GM21515 (cell line): ENCODE data around the gene NR1D2.

ENCODE experiments used
- ATAC-seq: cut with Tn5 transposase; IDR thresholded peaks from one replicate; pipeline ENCODE4 v1.9.1; 2021; ENCODE audit not compliant: unreplicated experiment

NR1D2 gene

DNA sequence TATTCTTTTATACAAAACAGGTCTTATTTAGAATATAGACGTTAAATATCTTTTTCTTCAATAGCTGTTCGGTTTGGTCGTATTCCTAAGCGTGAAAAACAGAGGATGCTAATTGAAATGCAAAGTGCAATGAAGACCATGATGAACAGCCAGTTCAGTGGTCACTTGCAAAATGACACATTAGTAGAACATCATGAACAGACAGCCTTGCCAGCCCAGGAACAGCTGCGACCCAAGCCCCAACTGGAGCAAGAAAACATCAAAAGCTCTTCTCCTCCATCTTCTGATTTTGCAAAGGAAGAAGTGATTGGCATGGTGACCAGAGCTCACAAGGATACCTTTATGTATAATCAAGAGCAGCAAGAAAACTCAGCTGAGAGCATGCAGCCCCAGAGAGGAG is 16.8 kb downstream of the NR1D2 start:
- no peak for ATAC-seq

DNA sequence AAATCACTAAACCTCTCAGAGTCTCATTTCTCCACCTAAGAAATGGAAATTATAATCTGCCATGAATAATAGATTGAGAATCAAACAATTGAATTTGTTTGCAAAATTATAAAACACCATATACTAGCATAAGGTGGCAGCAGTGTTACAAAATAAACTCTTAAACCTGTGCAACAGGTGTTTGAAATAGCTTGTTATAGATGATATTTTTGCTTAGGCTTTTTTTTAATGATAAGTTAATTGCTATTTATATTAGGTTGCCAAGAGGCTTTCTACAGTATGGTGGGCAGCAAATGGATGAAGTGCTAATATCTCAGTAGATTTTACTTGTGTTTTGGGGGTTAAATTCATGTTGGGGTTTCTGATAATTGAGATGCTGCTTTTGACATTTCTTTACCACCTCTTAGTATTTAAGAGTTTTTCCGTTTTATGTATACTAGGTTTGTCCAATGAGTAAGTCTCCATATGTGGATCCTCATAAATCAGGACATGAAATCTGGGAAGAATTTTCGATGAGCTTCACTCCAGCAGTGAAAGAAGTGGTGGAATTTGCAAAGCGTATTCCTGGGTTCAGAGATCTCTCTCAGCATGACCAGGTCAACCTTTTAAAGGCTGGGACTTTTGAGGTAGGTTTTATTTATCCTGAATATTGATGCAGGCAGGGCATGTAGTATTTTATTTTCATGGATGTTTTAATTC is 19.6 kb downstream of the NR1D2 start:
- ATAC-seq = no peak

DNA sequence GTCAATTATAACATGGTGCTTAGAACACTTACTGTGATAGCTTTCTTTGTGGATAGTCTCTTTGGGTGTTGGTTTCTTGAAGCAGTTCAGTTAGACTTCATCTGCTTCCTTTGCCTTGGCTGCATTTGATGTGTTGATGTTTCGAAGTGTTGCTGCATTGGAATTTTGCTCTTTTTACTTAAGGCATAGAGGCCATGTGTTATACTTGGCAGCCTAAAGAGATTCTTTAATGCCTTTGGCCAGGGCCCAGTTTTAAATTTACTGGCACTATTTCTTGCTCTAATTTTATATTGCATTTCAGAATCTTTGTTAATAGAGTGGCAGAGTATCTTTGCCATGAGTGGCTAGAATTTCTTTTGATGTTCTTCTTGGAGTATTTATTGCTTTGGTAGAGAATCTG is 21.2 kb downstream of the NR1D2 start:
- no peak for ATAC-seq

DNA sequence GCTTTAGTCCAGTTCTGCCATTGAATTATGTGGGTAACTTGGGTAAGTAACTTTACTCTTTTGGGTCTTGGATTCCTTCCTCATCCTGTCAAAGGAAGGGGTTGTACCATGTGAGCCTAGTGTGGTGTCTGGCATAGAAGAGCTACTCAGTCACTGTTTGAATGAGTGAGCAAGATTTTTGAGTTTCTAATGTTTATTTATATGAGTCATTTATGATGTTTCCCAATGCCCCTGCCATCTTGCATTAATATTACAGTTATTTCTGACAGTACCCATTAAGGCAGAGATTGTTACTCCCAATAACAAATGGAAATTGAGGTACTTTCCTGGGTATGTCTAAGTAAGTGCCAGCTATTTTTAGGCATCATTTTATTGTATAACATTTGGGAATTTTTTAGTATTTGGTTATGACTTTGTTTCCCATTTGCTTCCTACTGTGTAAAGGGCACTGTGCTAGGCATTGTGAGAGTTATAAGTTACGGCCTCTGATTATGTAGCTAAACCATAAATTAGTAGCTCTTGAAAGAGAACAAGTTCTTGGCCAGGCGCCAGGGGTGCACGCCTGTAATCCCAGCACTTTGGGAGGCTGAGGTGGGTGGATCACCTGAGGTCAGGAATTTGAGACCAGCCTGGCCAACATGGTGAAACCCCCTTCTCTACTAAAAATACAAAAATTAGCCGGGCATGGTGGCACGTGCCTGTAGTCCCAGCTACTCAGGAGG is 23.5 kb downstream of the NR1D2 start:
- no peak for ATAC-seq

DNA sequence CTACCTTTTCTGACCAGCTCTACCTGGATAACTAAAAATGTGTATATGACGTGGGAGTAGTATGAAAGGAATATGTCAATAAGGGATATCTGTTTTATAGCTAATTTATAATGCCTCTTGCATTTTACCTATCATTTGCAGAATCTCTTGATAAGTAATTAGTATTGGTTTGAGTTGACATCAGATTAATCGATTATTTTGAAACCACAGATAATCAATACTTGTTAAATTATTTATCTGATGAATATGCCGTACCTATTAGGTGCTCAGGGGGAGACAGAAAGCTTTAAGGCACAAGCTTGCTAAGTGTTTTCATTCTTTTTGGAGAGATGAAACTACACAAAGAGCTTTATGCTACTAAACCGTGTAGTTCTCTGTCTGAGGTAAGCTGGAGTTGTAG is 24.3 kb downstream of the NR1D2 start:
- no peak for ATAC-seq

DNA sequence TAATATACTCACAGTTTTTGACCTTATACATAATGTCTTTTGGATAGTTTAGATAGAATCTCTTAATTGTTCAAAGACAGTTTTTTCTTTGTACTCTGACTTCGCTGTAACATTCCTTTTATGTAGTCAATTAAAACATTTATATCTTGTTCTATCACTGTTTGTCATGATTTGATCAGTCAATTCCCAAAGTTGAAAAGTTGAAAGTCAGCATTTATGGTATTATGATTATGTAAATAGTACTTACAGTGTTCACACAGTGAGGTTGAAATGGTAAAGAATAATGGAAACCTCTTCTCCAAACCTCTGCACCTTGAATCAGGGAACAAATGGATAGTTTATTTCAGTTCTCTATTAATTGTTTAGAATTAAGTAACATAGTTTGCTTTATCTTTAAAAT is 26.6 kb downstream of the NR1D2 start:
- no peak for ATAC-seq

DNA sequence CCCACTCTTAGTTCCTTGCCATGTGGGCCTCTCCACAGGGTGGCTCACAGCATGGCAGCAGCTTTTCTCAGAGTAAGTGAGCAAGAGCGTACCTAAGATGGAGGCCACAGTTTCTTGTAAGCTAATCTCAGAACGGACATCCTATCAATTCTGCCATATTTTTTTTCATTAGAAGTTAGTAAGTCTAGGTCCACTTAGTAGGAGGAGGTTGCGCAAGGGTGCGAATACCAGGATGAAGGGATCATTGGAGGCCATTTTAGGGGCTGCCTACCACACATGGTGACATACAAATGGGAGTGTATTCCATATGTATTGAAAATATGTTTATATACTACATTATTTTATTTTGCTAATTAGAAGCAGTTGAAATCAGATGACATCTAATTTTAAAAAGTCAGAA is 31.5 kb downstream of the NR1D2 start:
- no peak for ATAC-seq

DNA sequence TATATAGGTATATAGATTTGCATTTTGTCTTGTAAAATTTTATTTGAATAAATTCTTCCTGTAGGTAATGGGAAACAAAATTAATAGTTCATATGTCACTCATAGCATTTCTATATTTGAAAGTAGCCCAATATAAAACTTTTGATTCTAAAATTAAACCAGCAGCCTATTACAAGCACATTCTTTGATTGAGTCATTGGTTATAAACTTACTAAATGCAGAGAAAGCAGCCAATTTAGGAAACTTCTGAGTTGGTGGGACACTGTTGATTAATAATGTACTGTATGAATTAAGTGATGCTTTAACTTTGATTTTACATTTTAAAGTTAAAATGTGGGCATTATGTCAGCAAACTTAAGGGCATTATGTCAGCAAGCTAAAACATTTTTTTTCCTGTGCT is 34.5 kb downstream of the NR1D2 start:
- ATAC-seq = no peak

DNA sequence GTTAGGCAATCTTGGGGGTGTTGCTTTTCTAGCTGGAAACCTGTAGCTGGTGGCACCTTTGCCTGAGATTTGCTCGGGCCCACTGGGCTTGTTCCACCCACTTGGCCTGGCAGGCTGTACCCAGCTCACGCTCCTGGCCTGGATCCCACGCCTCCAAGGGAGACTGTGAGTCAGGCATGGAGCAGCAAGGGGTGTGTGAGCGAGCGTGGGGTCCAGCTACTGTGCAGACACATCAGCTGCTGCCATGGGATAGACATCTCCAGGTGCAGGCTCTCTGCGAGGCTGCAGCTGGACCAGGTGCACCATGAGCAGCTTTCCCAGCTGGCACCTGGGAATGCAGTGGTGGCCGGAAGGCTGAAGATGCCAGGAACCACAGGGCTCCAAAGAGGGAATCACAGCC is 36.0 kb downstream of the NR1D2 start:
- ATAC-seq = no peak

DNA sequence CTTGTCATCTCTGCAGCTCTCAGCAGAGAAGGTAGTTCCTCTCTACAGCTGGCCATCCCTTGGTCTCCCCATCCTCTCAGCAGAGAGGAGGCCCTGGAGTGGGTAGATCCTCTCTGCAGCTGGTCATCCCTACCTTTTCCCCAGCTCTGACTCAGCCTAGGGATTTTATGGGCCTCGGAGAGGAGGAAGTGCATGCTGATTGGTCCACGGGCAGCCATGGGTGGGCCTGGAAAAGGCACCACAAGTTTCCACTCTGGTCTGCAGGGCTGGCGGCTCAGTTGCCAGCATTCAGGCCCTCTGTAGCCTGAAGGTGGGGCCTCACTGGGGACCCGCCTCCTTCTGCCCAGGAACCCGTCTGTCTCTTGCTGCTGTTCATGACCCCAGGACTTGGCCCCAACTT is 36.9 kb downstream of the NR1D2 start:
- ATAC-seq = no peak

DNA sequence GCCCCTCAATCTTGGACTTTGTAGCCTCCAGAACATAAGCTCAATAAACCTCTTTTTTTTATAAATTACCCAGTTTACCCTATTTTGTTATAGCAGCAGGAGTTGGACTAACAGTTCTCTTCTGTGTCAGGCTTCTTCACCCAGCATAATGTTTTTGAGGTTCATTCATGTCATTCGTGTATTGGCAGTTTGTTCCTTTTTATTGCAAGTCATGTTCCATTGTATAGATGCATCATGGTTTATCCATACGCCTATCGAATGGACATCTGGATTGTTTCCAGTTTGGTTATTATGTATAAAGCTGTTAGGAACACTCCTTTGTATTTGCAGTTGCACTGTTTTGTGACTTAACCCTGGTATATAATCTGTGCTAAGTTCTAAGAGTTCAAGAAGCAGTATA is 39.8 kb downstream of the NR1D2 start:
- ATAC-seq = no peak

DNA sequence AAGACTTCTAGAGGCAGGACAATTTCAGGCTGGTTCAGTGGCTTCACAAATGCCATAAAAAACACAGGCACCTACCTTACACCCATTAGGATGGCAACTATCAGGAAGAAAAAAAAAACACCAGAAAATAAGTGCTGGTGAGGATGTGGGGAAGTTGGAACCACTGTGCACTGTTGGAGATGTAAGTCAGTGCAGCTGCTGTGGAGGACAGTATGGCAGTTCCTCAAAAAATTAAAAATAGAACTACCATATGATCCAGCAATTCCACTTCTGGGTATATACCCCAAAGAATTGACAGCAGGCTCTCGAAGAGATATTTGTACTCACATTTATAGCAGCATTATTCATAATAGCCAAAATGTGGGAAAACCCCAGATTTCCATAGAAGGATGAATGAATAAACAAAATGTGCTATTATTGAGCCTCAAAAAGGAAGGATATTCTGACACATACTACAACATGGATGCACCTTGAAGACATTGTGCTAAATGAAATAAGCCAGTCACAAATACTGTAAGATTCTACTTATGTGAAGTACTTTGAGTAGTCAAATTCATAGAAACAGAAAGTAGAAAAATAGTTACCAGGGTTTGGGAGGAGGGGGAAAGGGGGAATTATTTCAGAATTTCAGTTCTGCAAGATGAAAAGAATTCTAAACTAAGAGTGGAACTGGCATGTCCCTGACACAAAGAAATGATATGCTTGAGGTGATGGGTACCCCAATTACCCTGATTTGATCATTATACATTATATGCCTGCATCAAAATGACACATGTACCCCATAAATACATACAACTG is 40.9 kb downstream of the NR1D2 start:
- no peak for ATAC-seq

DNA sequence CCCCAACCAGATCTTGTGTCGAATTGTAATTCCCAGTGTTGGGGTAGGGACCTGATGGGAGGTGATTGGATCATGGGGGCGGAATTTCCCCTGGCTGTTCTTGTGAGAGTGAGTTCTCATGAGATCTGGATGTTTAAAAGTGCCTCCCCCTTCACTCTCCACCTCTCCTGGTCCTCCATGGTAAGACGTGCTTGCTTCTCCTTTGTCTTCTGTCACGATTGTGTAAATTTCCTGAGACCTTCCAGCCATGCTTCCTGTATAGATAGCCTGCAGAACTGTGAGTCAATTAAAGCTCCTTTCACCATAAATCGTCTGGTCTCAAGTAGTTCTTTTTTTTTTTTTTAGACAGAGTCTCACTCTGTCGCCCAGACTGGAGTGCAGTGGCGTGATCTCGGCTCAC is 42.3 kb downstream of the NR1D2 start:
- ATAC-seq = no peak

DNA sequence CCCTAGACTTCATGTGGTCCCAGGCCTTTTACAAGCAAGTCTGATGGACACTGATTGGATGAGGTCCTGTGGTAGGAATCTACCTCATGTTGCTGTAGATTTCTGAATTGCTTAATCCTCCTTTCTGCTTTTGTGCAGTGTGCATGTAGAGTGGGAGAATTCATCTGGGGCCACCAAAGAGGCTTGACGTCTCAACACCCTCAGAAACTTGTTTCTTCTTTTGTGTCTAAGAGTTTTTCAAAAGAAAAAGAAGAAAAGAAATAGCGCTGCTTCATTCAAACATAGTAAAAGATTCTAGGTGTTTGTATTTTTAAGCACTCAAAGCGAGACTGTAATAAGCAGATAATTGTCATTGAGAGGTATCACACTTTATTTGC is 46.2 kb downstream of the NR1D2 start:
- no peak for ATAC-seq

DNA sequence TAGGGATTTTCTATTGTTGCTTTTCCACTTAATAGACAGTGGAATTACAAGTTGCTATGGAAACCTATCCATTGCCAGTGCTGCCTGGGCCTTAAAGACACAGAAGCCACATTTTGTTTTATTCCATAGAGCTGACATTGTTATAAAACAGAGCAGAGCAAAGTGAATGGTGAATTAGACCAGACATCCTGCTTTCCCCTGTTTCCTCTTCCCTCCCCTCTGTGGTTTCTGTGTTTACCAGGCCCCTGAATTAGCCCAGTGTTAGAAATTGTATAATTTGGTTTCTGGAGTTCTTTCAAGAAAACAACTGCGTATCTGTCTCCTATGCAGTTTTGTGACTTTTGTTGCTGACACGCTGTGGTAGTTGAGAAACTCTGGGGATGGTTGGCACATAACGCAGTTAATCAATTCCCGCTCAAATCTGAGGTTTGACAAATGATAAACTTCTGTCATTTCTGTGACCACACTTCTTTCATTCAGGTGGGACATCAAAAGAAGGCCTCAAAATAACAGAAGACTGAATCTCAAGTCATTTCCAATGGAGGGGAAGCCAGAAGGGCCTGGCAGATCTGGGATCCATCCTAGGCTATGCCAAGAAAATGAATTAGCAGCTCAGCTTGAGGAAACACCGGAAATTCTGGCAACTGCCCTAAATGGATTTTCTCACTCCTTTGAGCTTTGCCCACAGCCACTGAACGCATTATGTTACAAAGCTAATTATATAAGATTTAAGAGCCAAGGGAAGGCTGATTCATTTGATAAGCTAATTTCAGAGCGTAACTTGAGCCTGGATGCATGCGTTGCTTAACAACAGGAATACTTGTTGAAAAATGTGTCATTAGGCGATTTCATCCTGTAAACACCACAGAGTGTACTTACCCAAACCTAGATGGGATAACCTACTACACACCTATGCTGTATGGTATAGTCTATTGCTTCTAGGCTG is 46.9 kb downstream of the NR1D2 start:
- no peak for ATAC-seq

DNA sequence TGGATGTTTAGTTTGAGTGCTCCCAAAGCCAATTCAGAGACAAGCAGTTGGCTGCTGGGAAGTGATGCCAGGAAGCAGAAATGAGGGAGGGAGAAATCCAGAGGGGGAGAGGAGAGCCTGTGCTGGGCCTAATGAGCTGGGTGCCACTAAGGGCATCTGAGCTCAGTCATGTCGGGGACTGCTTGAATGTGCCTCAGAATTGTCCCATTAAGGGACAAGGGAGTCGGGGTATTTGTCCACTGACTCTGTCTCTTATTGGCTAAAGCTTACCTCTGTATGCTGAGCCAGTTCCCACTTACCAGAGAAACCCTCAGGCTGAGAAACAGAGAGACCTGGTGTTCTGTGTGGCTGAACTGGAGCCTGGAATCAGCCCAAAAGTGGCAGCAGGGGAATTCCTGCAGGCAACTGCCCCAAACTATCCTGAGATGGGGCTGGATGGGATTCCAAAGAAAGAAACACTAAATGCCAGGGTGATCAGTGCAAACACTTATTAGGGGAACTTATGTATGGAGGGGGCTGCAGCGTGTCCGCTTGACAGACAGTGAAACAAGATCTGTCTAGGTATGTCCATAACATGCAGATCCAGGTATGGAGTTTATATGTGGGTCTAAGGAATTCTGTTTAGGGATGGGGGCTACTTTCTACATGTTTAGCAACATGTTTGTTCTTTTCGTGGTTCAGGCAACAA is 48.6 kb downstream of the NR1D2 start:
- no peak for ATAC-seq

DNA sequence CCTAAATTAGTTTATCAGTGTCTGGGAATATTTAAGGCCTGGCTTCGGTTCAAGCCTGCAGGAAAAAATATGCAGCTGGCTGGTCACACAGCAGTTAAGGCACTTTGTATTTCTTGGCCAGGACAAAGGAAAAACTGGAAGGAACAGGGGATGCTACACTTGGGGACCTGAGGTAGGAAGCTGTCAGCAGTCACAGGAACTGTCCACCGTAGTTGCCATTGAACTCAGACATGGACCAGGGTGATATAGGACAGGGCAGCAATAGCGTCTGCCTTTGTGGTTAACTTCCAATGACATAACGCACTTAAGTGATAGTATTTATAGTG is 49.1 kb downstream of the NR1D2 start:
- no peak for ATAC-seq

DNA sequence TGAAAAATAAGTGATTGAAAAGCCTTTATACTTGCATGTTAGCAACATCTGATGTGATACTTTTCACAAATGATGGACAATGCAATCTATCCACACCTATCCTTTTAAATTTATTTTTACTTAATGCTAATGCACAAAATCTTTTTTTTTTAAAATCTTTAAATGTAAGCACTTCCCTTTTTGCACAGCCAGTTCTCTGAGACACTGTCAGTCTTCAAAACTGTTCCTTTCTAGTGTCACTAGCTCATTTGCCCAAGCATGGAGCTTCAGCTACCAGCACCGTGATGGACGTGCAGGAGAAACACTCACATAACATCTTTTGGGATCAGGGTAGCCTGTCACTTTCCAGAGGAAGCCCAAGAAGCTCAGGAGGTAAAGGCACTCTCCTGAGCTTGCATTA is 50.1 kb downstream of the NR1D2 start:
- no peak for ATAC-seq

DNA sequence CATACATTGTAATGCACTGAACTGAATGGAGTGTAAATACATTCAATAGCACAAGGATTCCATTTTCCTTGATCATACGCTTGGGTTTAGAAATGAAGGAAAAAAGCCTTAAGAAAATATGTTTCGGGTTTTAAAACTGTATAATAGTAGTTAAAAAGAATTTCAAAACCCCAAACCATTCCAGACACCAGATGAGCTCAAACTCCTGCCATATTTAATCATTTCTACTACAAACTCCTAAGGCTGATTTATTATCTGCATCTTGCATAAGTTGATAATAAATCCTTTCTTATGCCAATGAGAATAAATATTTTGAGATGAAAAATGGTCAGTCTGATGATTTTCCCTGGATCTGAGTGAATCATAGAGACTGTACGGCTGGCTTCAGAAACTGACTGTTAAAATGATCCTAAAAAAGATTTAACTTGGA is 51.0 kb downstream of the NR1D2 start:
- no peak for ATAC-seq

DNA sequence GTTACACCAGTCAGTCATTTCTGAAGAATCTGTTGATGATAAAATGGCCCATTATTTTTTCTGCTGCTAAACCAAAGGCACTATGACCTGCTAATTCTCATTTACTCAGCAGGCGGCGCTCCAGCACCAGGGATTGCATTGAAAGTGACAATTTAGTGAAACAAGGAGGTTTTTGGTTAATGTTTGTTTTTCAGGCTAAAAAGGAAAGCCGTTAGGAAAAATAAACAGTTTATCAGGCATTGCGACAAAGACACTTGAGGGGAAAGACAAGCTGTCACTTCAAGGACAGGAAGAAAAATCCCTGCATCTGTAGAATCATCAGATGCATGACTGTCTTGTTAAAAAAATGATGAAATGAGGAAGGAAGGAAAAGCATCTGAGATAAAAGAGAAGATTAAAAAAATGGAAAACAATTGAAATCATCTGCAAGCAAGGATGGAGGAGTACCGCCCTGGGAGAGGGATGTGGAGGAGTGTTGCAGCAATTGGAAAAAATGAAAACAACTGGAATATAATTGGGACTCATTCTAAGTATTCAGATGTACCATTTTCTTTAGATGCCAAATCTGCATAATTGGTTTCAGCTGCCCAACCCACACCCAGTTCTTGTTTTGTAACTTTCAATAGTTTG is 54.0 kb downstream of the NR1D2 start:
- ATAC-seq = no peak
